ENCODE data around the gene TNS3. TPM values are rescaled to one million over a fixed set of nuclear protein-coding genes. Genes with fewer than 3 reads are reported as not detected.

Gene TNS3
- total and polyA plus RNA-seq, 10 of the 15 experiments (the other 5 are each of a cell fraction or from before 2014, with no cell fraction given), result 0.27 to 2.7 (median 0.79) TPM

- TF ChIP-seq ATF3 (IDR thresholded peaks at IDR 0.05; ENCODE audit: borderline replicate concordance, extremely low read depth, low read depth, low read length), result no peak
- TF ChIP-seq RELB (IDR thresholded peaks at IDR 0.05; ENCODE audit: low read depth), result no peak
- TF ChIP-seq NFIC (IDR thresholded peaks at IDR 0.05; ENCODE audit: low read depth, low read length), result peak; percentile 73; the same call in 1 of the 2 replicates
Observed at GRCh38 chr7:47291461-47292081, 290.3 kb downstream of the TNS3 start (continued).

- POLR2A ChIA-PET, result no interaction called here
- Histone ChIP-seq H3K36me3 (ENCODE audit: control insufficient read depth in 2 of 2, insufficient read depth in 2 of 2, low read length in 1 of 2) (no peaks in the 10 kb centered on the region), H3K4me1 (ENCODE audit: control insufficient read depth, insufficient read depth, low read length) (peaks cover 12% of the 10 kb centered on the region), H3K4me3 (no peak overlapping the region), H3K79me2 (ENCODE audit: control insufficient read depth, insufficient read depth, low read length) (no peaks in the 10 kb centered on the region), H3K9ac (ENCODE audit: control insufficient read depth, insufficient read depth, low read length) (no peak overlapping the region), H3K27ac (ENCODE audit: control insufficient read depth, insufficient read depth) (peak overlapping the region; percentile 17; the same call in 1 of the 2 replicates), H3K4me2 (ENCODE audit: control insufficient read depth, insufficient read depth) (peak overlapping the region; percentile 60; the same call in 1 of the 2 replicates), H4K20me1 (ENCODE audit: control insufficient read depth, insufficient read depth) (no peaks in the 10 kb centered on the region), H3K27me3 (replicated peaks in 1 of 2; ENCODE audit: control insufficient read depth in 2 of 2, insufficient read depth in 2 of 2, low read length in 1 of 2) (no peaks in the 10 kb centered on the region; a peak in 1 of 4 replicates), H3K9me3 (replicated peaks; ENCODE audit: control insufficient read depth, insufficient read depth, low read length) (no peaks in the 10 kb centered on the region), H2AFZ (ENCODE audit: control insufficient read depth, low read depth, low read length) (peak overlapping the region; percentile 71; the same call in 1 of the 2 replicates)
- in situ Hi-C loops (cut with MboI), result no loop called here
- CTCF ChIA-PET, result no interaction called here
- SMC1A ChIA-PET (ENCODE audit: uncharacterized antibody, unreplicated experiment), result no interaction called here
- DNase-seq (ENCODE audit: low read depth, low spot score) (no peak), ATAC-seq (no peak), FAIRE-seq (no peak)
- no TSS peak for BruUV-seq (replicated peaks)
- WGBS (ENCODE audit: insufficient coverage, insufficient replicate concordance, low lambda C conversion rate, missing lambda C conversion rate), result 86% methylated on average over 2 of the region's 2 CpGs
- RAD21 ChIA-PET (ENCODE audit: unreplicated experiment), result no interaction called here
- intact Hi-C loops (cut with micrococcal nuclease; ENCODE audit: unreplicated experiment), result no loop called here
- TF ChIP-seq ATF3 (IDR thresholded peaks at IDR 0.05; ENCODE audit: borderline replicate concordance, extremely low read depth, low read depth, low read length) (no peak), MXI1 (IDR thresholded peaks at IDR 0.05; ENCODE audit: low read depth, low read length) (no peak), ZNF217 (IDR thresholded peaks at IDR 0.05) (no peak), EZH2 (IDR thresholded peaks at IDR 0.05; ENCODE audit: borderline replicate concordance, control insufficient read depth, low read depth, low read length) (no peak), YBX1 (IDR thresholded peaks at IDR 0.05) (no peak), BHLHE40 (IDR thresholded peaks at IDR 0.05; ENCODE audit: borderline replicate concordance in 1 of 2, low read depth in 2 of 2, low read length in 1 of 2) (no peak), MTA3 (IDR thresholded peaks at IDR 0.05; ENCODE audit: borderline replicate concordance, low read length) (no peak), IKZF1 (conservative IDR thresholded peaks at IDR 0.05) (no peak), RBBP5 (conservative IDR thresholded peaks at IDR 0.05) (no peak), ZNF592 (IDR thresholded peaks at IDR 0.05) (no peak), MYB (IDR thresholded peaks at IDR 0.05; ENCODE audit: borderline replicate concordance, low read depth, low read length) (no peak), RUNX3 (IDR thresholded peaks at IDR 0.05; ENCODE audit: low read length) (no peak), NR2F1 (conservative IDR thresholded peaks at IDR 0.05) (no peak)
Observed at GRCh38 chr7:47290867-47291266, 291.0 kb downstream of the TNS3 start.

All from GM12878 (cell line).